Measurements from ENCODE around the gene RHD.
"Not testable (repeated sequence)": the region's sequence is repeated elsewhere in the genome, so short reads cannot be mapped to it uniquely, and the experiment has no call there.

RHD gene

DNA sequence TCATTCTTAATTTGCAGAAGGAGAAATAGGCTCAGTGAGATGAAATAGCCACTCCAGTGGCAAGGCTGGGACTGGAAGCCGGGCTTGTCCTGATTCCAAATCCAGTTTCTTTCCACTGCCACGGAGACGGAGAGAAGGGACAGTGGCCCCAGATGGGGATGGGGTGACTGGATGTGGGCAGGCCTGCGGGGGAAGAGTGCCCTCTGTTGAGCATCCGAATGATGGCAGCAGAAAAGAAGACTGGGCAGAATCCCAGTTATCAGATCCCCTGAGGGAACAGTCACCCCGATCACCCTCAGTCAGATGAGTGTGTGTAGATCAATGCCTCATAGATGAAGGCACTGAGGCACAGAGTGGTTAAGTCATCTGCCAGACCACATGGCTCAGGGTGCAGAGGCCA lies 17.7 kb downstream of the RHD start:
- not testable (repeated sequence) for DNase-seq (ENCODE audit: low read depth); H3K4me3 ChIP-seq (ENCODE audit: low read depth, low read length)

DNA sequence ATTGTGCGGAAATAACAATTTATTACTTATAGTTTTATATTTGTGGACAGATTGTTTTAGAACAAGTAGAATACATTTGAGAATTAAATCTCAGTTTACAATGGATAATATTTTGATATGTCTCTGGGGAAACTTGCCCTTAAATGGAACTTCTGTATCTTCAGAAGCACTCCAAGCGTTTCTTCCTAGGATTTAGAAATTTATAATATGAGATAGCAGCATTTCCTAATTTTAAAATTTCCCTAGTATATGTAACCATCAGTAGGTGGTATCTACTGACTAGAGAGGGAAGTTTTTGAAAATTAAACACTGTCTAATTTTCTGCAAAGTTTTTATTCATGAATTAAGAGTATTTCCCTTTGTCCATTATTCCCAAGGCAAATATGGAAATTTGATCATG lies 21.1 kb downstream of the RHD start:
- H3K4me3 ChIP-seq (ENCODE audit: low read depth, low read length); DNase-seq (ENCODE audit: low read depth): not testable (repeated sequence)

DNA sequence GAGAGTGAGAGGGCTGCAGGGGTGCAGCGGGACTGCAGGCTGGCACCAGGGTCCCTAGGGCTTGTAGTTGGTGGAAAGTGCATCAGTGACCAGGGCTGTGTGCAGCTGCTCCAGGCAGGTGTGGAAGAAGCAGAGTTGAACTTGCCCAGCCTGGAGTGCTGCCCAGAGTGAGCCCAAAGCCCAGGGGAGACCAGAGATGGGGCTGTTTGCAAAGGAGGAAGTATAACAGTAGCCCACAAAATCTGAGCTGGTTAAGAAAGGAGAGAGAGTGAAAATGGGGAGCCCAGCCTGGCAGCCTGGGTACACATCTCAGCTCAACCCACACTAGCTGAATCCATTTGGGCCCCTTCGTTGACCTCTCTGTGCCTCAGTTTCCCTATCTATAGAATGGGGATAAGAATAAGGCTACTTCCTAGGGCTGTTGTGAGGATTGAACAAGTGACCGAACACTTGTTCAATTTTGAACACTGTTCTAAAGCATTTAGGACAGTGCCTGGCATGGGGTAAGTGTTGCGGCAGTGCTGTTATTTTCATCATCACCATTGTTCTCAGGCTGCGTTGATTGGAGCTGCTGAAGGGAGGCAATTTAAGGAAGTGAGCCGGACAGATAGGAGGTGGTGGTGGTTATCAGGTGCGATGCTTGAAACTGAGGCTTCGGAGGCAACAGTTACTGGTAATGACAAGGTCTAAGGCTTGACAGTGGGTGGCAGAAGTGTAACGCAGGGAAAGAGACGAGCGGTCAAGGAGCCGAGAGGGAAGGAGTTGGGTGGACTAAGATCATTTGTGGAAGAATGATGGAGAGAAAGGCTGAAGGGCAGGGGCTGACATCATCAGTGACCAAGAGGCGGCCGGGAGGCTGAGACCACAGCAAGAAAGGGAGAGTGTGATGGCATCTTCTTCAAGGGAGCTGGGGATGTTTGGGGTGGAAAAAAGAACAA lies 22.8 kb downstream of the RHD start:
- DNase-seq (ENCODE audit: low read depth); H3K4me3 ChIP-seq (ENCODE audit: low read depth, low read length): not testable (repeated sequence)

DNA sequence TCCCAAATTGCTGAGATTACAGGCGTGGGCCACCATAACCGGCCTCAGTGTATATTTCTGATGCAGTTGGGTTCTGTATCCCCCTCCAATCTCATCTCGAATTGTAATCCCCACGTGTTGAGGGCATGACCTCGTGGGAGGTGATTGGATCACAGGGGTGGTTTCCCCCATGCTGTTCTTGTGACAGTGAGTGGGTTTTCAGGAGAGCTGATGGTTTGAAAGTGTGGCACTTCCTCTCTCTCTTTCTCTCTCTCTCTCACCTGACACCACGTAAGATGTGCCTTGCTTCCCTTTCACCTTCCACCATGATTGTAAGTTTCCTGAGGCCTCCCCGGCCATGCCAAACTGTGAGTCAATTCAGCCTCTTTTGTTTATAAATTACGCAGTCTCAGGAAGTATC lies 24.2 kb downstream of the RHD start:
- not testable (repeated sequence) for DNase-seq (ENCODE audit: low read depth); H3K4me3 ChIP-seq (ENCODE audit: low read depth, low read length)

DNA sequence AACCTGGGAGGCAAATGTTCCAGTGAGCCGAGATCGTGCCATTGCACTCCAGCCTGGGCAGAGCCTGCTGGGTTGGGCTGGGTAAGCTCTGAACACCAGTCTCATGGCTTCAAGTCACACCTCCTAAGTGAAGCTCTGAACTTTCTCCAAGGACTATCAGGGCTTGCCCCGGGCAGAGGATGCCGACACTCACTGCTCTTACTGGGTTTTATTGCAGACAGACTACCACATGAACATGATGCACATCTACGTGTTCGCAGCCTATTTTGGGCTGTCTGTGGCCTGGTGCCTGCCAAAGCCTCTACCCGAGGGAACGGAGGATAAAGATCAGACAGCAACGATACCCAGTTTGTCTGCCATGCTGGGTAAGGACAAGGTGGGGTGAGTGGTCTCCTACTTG lies 28.4 kb downstream of the RHD start:
- not testable (repeated sequence) for H3K4me3 ChIP-seq (ENCODE audit: low read depth, low read length); DNase-seq (ENCODE audit: low read depth)

DNA sequence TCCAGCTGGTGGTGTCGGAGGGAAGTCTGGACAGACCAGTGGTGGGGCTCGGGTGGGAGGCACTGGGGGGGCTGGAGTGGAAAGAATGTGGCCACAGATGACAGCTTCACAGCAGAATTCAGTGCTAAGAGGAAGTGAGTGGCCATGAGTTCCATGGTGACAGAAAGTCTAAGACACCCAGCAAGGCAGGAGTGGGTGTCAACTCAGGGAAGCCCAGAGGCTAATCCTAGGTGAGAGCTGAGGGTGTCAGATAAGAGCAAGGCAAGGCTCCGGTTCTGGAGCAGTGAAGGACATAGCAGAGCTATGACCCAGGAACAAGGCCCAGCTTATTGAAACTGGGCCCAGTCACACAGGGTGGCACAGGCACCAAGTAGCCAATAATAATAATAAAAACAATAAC lies 30.0 kb downstream of the RHD start:
- H3K4me3 ChIP-seq (ENCODE audit: low read depth, low read length); DNase-seq (ENCODE audit: low read depth): not testable (repeated sequence)

DNA sequence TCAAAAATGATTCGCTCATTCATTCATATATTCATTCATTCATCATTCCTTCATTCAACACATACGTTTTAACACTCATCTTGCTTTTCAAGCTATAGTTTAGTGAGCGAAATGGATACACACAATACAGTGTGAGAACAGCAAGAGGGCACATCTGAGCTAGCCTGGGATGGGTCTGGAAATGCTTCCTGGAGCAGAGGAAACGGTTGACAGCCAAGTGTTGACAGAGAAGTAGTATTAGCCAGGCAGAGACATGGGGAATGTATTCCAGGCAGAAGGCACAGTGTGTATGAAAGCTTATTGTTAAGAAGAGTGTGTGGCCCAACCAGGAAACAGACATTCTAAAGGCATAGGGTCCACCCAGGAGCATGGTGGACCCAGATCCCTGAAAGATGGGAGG lies 32.6 kb downstream of the RHD start:
- not testable (repeated sequence) for DNase-seq (ENCODE audit: low read depth); H3K4me3 ChIP-seq (ENCODE audit: low read depth, low read length)

DNA sequence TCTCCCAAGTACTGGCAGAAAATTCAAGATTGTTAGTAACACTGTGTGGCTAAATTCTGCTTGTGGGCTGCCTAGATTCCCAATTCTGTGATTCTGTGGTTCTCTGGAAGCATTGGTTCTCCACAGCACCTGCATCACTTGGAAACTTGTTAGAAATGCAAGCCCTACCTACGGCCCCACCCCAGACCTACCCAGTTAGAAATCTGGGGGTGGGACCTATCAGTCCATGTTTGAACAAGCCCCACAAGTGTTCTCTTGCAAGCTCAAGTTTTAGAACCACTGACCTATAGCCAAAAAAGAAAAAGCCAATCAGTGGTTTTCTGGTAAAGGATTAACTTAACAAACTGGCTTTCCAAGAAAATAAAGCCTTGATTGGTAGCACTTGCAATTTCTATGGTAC lies 35.9 kb downstream of the RHD start:
- not testable (repeated sequence) for H3K4me3 ChIP-seq (ENCODE audit: low read depth, low read length); DNase-seq (ENCODE audit: low read depth)

DNA sequence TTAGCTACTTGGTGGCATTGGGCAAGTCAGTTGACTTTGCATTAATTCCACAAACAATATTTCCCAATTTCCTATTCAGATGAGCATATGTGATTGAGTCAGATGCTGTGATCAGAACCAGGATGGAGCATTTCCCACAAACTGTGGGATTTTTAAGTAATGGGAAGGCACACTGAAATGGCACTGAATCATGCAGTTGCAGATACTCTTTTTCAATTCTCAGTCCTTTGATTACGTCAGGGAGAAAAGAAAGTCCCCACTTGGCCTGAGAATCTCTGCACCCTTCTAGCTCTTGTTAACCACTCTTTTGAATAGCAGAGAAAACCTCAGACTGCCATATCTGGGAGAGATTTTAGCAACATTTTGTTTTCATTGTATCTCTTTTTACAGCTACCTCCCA lies 36.8 kb downstream of the RHD start:
- H3K4me3 ChIP-seq (ENCODE audit: low read depth, low read length); DNase-seq (ENCODE audit: low read depth): not testable (repeated sequence)

DNA sequence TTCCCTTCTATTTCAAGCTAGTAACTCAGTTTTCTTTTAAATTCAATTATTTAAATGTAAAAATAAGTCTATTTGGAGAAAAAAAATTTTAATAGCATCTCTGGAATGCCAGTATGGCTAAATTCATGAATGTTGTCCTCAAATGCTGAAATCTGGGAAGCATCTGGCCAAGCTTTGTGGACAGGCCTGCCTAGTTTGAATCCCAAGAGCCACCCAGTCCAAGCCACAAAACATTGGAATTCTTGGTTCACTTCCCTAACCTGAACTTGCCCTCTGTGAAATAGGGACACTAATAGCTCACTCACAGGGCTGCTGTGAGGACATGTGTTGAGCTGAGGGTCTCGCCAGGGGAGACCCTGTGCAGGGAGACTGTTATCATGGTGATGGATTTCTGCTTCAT lies 37.2 kb downstream of the RHD start:
- DNase-seq (ENCODE audit: low read depth); H3K4me3 ChIP-seq (ENCODE audit: low read depth, low read length): not testable (repeated sequence)

DNA sequence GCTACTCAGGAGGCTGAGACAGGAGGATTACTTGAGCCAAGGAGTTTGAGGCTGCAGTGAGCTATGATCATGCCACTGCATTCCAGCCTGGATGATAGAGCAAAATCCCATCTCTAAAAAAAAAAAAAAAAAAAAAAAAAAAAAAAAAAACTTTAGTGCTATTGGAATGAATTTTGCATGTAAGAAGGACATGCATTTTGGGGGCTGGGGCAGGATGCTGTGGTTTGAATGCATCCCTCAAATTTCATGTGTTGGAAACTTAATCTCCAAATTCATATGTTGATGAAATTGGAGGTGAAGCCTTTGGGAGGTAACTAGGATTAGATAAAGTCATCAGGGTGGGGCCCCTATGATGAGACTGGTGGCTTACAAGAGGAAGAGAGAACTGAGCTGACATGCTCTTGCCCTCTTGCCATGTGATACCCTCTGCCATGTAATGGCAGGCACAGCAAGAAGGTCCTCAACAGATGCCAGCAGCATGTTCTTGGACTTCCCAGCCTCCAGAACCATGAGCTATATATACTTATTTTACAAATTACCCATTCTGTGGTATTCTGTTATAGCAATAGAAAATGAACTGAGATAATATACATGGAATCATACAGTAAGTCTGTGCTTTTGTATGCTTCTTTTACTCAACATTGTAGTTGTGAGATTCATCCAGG lies 40.6 kb downstream of the RHD start:
- H3K4me3 ChIP-seq (ENCODE audit: low read depth, low read length); DNase-seq (ENCODE audit: low read depth): not testable (repeated sequence)

DNA sequence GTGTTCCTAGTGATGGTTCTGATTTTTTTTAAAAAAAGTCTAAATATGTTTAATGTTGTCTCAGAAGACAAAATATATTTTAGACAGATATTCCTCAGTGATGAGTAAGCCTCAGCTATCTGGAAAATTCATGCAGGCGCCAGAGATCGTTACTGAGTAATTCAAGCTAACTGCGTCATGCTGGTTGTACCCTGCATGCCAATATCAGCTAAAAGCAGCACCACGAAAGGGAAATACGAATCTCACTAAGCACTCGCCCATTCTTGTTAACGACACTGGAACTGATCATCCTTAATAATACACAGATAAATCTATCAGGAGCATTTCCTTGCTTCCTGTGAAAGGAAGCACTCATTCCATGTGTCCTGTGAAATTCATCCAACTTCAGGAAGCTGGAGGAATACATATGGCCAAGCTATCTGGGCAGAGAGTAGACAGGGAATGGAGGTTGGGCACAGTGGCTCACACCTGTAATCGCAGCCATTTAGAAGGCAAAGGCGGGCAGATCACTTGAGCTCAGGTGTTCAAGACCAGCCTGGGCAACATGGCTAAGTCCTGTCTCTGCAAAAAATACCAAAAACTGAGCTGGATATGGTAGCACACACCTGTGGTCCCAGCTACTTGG lies 48.1 kb downstream of the RHD start:
- not testable (repeated sequence) for DNase-seq (ENCODE audit: low read depth); H3K4me3 ChIP-seq (ENCODE audit: low read depth, low read length)

DNA sequence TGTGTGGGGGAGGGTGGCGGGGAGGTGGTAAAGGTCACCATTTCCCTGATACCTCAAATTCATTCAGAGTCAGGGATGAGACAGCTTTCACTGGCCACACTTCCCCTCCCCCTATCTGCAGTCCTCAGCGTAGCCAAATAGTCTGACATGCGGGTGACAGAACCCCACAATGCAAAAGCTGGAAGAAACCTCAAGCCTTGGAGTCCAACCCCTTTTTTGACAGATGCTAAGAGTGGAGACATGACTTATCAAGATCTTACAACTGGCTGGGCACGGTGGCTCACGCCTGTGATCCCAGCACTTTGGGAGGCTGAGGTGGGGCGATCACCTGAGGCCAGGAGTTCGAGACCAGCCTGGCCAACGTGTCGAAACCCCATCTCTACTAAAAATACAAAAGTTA lies 49.8 kb downstream of the RHD start:
- DNase-seq (ENCODE audit: low read depth); H3K4me3 ChIP-seq (ENCODE audit: low read depth, low read length): not testable (repeated sequence)

DNA sequence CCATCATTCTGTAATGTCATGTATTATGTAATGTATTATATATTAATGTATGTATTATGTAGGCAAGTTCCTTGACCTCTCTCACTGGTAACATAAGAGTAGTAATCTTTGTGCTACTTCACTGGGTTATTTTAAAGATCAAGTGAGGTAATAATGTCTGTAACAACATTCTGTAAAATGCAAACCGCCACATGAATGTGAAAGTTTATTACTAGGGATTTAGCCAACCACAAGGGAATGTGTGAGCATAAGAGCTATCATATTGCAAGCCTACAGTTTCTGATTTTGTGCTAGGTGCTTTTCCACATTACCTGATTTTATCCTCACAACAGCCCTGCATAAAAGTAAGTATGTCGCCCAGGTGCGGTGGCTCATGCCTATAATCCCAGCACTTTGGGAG lies 52.1 kb downstream of the RHD start:
- H3K4me3 ChIP-seq (ENCODE audit: low read depth, low read length); DNase-seq (ENCODE audit: low read depth): not testable (repeated sequence)

DNA sequence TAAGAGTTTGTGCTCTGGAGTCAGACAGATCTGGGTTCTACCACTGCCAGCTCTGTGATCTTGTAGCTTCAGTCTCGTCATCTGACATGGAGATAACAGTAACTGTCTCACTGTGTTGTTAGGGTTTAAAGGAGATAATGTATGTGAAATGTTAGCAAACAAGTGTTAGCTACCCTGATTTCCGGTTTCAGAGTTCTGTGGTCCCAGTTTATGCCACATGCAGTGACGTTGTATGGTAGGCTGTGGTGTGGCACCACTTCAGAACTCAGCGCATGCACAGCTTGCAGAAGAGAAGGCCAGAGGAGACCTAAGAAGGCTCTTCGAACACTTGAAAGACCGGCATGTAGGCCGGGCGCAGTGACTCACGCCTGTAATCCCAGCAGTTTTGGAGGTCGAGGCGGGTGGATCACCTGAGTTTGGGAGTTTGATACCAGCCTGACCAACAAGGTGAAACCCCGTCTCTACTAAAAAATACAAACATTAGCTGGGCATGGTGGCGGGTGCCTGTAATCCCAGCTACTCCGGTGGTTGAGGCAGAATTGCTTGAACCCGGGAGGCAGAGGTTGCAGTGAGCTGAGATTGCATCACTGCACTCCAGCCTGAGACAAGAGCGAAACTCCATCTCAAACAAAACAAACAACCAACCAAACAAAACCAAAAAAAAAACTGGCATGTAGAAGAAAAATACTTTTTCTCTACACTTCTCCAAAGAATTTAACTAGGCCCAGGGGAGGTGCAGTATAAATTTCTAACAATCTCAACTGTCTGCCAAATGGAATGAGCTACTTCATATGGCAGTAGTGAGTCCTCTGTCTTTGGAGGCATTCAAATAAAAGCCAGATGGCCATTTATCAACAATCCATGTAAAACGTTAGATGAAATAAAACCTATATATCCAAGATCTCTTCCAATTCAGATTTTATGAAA lies 55.8 kb downstream of the RHD start:
- not testable (repeated sequence) for H3K4me3 ChIP-seq (ENCODE audit: low read depth, low read length); DNase-seq (ENCODE audit: low read depth)

DNA sequence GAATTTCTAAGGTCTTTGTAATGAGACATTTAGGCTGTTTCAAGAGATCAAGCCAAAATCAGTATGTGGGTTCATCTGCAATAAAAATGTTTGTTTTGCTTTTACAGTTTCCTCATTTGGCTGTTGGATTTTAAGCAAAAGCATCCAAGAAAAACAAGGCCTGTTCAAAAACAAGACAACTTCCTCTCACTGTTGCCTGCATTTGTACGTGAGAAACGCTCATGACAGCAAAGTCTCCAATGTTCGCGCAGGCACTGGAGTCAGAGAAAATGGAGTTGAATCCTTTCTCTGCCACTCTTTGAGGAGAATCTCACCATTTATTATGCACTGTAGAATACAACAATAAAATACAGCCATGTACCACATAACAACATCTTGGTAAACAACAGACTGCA lies 56.5 kb downstream of the RHD start:
- not testable (repeated sequence) for H3K4me3 ChIP-seq (ENCODE audit: low read depth, low read length); DNase-seq (ENCODE audit: low read depth)

DNA sequence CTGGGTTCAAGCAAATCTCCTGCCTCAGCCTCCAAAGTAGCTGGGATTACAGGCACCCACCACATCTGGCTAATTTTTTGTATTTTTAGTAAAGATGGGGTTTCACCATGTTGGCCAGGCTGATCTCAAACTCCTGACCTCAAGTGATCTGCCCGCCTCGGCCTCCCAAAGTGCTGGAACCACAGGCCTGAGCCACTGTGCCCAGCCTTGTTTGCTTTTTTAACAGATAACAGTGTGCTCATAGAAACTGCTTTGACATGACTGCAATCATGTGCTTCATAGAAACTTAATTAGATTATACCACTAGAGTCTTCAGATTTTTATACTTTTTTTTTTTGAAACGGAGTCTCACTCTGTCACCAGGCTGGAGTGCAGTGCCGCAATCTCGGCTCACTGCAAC lies 57.0 kb downstream of the RHD start:
- not testable (repeated sequence) for DNase-seq (ENCODE audit: low read depth); H3K4me3 ChIP-seq (ENCODE audit: low read depth, low read length)

DNA sequence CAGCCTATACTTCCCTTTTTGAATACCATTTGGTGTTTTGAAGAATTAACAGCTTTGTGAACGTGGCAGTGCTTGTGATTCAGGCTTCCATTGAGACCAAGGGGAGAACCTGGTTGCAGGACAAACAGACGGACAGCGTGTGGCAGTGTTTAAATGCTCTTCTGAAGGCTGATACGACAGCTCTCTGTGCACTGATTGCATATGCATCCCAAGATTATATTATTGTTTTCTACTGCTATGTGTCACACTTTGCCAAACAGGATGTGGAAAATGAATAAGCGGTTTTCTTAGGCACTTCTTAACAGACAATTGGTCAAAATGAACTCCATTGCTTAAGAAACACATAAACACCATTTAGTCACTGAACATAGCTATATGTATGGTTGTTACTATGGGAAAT lies 57.6 kb downstream of the RHD start:
- H3K4me3 ChIP-seq (ENCODE audit: low read depth, low read length); DNase-seq (ENCODE audit: low read depth): not testable (repeated sequence)

DNA sequence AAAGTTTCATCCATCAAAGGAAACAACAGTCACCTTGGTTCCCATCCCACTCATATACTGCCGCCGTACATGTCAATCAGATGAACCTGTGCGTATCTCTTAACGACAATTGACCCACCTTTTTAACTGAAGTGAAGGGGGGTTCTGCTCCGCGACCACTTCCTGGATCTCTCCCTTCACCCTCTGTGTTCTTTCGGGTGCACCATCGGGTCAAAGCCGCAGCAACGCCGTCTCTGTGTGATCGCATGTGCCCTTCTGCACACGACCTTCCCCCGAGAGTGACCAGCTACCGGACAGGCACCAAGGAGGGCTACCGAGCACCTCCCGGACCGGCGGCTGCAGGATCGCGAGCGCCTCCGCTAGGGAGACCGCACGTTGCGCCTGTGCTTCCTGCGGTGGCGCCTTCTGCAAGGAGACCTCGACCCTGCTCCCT lies 64.6 kb downstream of the RHD start:
- peak overlapping the region; percentile 86 for H3K4me3 ChIP-seq (ENCODE audit: low read depth, low read length)
- DNase-seq (ENCODE audit: low read depth): peak; percentile 40
